RWPE2 (cell line): Measurements from ENCODE around the gene PSMG3.

ENCODE experiments used
- ATAC-seq: fragments of 200-7000 bp; cut with Tn5 transposase; 3 replicates; pipeline ENCODE4 v1.9.1; 2021; ENCODE audit warnings: low read depth
- DNase-seq: peaks from one replicate; pipeline ENCODE4 v3.0.0-alpha.2; 2020; ENCODE audit warnings: low spot score
- H3K27ac ChIP-seq: fragments of 450-650 bp; 2 replicates; pipeline ENCODE4 v1.5.1; 2017; ENCODE audit warnings: mild to moderate bottlenecking; ENCODE audit not compliant: poor library complexity, severe bottlenecking
- H3K27me3 ChIP-seq: fragments of 250-450 bp; sonication (Bioruptor Pico); 2 replicates; pipeline ENCODE4 v1.5.1; 2021; ENCODE audit warnings: mild to moderate bottlenecking, moderate library complexity; ENCODE audit not compliant: insufficient read depth, poor library complexity, severe bottlenecking
- H3K36me3 ChIP-seq: fragments of 250-450 bp; sonication (Bioruptor Pico); 2 replicates; pipeline ENCODE4 v1.5.1; 2020; ENCODE audit warnings: low read depth, mild to moderate bottlenecking, moderate library complexity
- H3K4me1 ChIP-seq: fragments of 250-450 bp; sonication (Bioruptor Pico); 2 replicates; pipeline ENCODE4 v1.5.1; 2021; ENCODE audit warnings: mild to moderate bottlenecking, moderate library complexity; ENCODE audit not compliant: insufficient read depth, poor library complexity, severe bottlenecking
- H3K4me3 ChIP-seq: fragments of 250-450 bp; sonication (Bioruptor Pico); 2 replicates; pipeline ENCODE4 v1.5.1; 2021; ENCODE audit warnings: mild to moderate bottlenecking, moderate library complexity; ENCODE audit not compliant: severe bottlenecking
- H3K9me3 ChIP-seq: fragments of 250-450 bp; sonication (Bioruptor Pico); 2 replicates; pipeline ENCODE4 v1.5.1; 2021; ENCODE audit warnings: mild to moderate bottlenecking, moderate library complexity; ENCODE audit not compliant: severe bottlenecking
- CTCF ChIP-seq: fragments of 450-650 bp; IDR thresholded peaks from one replicate; pipeline ENCODE4 v1.5.1; 2017; ENCODE audit warnings: mild to moderate bottlenecking, moderate library complexity; ENCODE audit not compliant: poor library complexity, severe bottlenecking

PSMG3 gene

GRCh38 chr7:1526271-1526754 lies 43.5 kb downstream of the PSMG3 start:
- H3K27me3 ChIP-seq: no peaks in the 10 kb centered on the region
- ATAC-seq (no peak), DNase-seq (no peak)
- H3K4me1 ChIP-seq: no peaks in the 10 kb centered on the region
- H3K4me3 ChIP-seq: no peak overlapping the region
- H3K27ac ChIP-seq: no peak overlapping the region
- no peak for TF ChIP-seq CTCF
- H3K36me3 ChIP-seq: no peaks in the 10 kb centered on the region
- H3K9me3 ChIP-seq: no peaks in the 10 kb centered on the region

- ATAC-seq (no peak), DNase-seq (no peak)
- Histone ChIP-seq H3K4me3 (no peak overlapping the region), H3K27me3 (no peaks in the 10 kb centered on the region), H3K36me3 (no peaks in the 10 kb centered on the region), H3K4me1 (no peaks in the 10 kb centered on the region), H3K9me3 (no peaks in the 10 kb centered on the region), H3K27ac (no peak overlapping the region)
- TF ChIP-seq CTCF: no peak
These were observed 44.4 kb downstream of the PSMG3 start for GRCh38 chr7:1525409-1525808.

- DNase-seq (peak; percentile 66), ATAC-seq (no peak)
- Histone ChIP-seq H3K4me3 (no peak overlapping the region), H3K9me3 (no peaks in the 10 kb centered on the region), H3K27ac (no peak overlapping the region), H3K36me3 (no peaks in the 10 kb centered on the region), H3K27me3 (no peaks in the 10 kb centered on the region), H3K4me1 (no peaks in the 10 kb centered on the region)
- TF ChIP-seq CTCF: no peak
These were observed 46.0 kb downstream of the PSMG3 start for GRCh38 chr7:1523844-1524243.

GRCh38 chr7:1523208-1523607 lies 46.6 kb downstream of the PSMG3 start:
- Histone ChIP-seq H3K4me3 (no peak overlapping the region), H3K4me1 (no peaks in the 10 kb centered on the region), H3K9me3 (no peaks in the 10 kb centered on the region), H3K36me3 (no peaks in the 10 kb centered on the region), H3K27ac (no peak overlapping the region), H3K27me3 (no peaks in the 10 kb centered on the region)
- peak; percentile 46; the same call in 2 of the 3 replicates for ATAC-seq
- TF ChIP-seq CTCF: no peak
- DNase-seq: peak; percentile 54

- Histone ChIP-seq H3K4me3 (no peak overlapping the region), H3K36me3 (no peaks in the 10 kb centered on the region), H3K9me3 (no peaks in the 10 kb centered on the region), H3K27ac (no peak overlapping the region), H3K27me3 (no peaks in the 10 kb centered on the region), H3K4me1 (no peaks in the 10 kb centered on the region)
- TF ChIP-seq CTCF: no peak
- ATAC-seq (no peak), DNase-seq (no peak)
These were observed 48.4 kb downstream of the PSMG3 start for GRCh38 chr7:1521456-1521855.
